Endothelial cell of umbilical vein (primary cell): ENCODE measurements around the gene CHMP6. TPM values are rescaled to one million over a fixed set of nuclear protein-coding genes. Genes with fewer than 3 reads are reported as not detected.

Experiments used
- BruUV-seq: library from RNA; stranded (reverse); fragments of 400-500 nt; replicated peaks from 2 replicates; lab custom pipeline; 2021; lab: Mats Ljungman, UMichigan
- CTCF ChIA-PET: fragments of 300-600, 350-600 bp; sonication (Branson Sonifier 250); formaldehyde crosslinking; loops from one replicate; lab custom pipeline; 2021; ENCODE audit warnings: antibody characterized with exemption, inconsistent platforms; lab: Charles Lee
- POLR2A ChIA-PET: fragments of 300-600, 350-600 bp; sonication (Branson Sonifier 250); formaldehyde crosslinking; loops from one replicate; lab custom pipeline; 2021; ENCODE audit warnings: antibody characterized with exemption, inconsistent platforms; lab: Charles Lee
- DNase-seq: peaks from one replicate; pipeline ENCODE4 v3.0.0-alpha.2; 2011; ENCODE audit warnings: low read depth, low spot score
- FAIRE-seq: peaks from 2 replicates; lab custom pipeline; 2011; peaks lifted over from hg19 to GRCh38; lab: Jason Lieb, UNC
- H2AFZ ChIP-seq: 2 replicates; pipeline ENCODE4 v1.6.0; 2012; ENCODE audit warnings: low read depth, low read length, control low read depth, inconsistent platforms
- H3K27ac ChIP-seq: 2 replicates; pipeline ENCODE4 v1.5.1; 2011; ENCODE audit warnings: low read depth, mild to moderate bottlenecking, control low read depth, low read length, moderate library complexity; ENCODE audit not compliant: insufficient read depth
- H3K27me3 ChIP-seq, 2 experiments: 2 replicates each; pipeline versions ENCODE4 v1.6.0 to v1.6.1; 2011; ENCODE audit warnings: low read length in 2 of 2, mixed read lengths in 1 of 2; ENCODE audit not compliant: control insufficient read depth in 2 of 2, insufficient read depth in 2 of 2
- H3K36me3 ChIP-seq, 2 experiments: 2 replicates in 1 of 2; 3 replicates in 1 of 2; pipeline ENCODE4 v1.5.1; 2011; ENCODE audit warnings: low read length in 2 of 2, mild to moderate bottlenecking in 1 of 2, moderate library complexity in 1 of 2; ENCODE audit not compliant: control insufficient read depth in 2 of 2, insufficient read depth in 2 of 2; ENCODE audit errors: extremely low read depth in 1 of 2
- H3K4me1 ChIP-seq: 3 replicates; pipeline ENCODE4 v1.5.1; 2011; ENCODE audit warnings: mild to moderate bottlenecking, low read length; ENCODE audit not compliant: control insufficient read depth, insufficient read depth; ENCODE audit errors: extremely low read depth
- H3K4me2 ChIP-seq: 2 replicates; pipeline ENCODE4 v1.6.1; 2011; ENCODE audit warnings: low read length, control low read depth, mixed read lengths; ENCODE audit not compliant: insufficient read depth
- H3K4me3 ChIP-seq, 3 experiments: fragments of 200-600 bp in 1 of 3; sonication (generic), shearing (Covaris generic) in 1 of 3; replicated peaks in 1 of 3; 2 replicates each; pipeline ENCODE4 v1.5.1; 2011 to 2016; ENCODE audit warnings: control low read depth in 3 of 3, low read length in 3 of 3, mild to moderate bottlenecking in 2 of 3, inconsistent platforms in 1 of 3, low read depth in 1 of 3, moderate library complexity in 1 of 3; ENCODE audit not compliant: insufficient read depth in 1 of 3
- H3K79me2 ChIP-seq: 2 replicates; pipeline ENCODE4 v1.6.0; 2012; ENCODE audit warnings: low read length, inconsistent platforms; ENCODE audit not compliant: control insufficient read depth, insufficient read depth
- H3K9ac ChIP-seq: replicated peaks from 2 replicates; pipeline ENCODE3; 2011; ENCODE audit warnings: low read length, control low read depth; ENCODE audit not compliant: insufficient read depth; ENCODE audit errors: extremely low read depth
- H3K9me1 ChIP-seq: replicated peaks from 3 replicates; pipeline ENCODE4 v1.6.0; 2011; ENCODE audit warnings: mild to moderate bottlenecking, low read length; ENCODE audit not compliant: control insufficient read depth, insufficient read depth; ENCODE audit errors: extremely low read depth
- H3K9me3 ChIP-seq: replicated peaks from 2 replicates; pipeline ENCODE4 v1.5.1; 2012; ENCODE audit warnings: low read length, inconsistent platforms; ENCODE audit not compliant: control insufficient read depth, insufficient read depth
- H4K20me1 ChIP-seq: replicated peaks from 2 replicates; pipeline ENCODE3; 2011; ENCODE audit warnings: mild to moderate bottlenecking, low read length; ENCODE audit not compliant: control insufficient read depth, insufficient read depth; ENCODE audit errors: extremely low read depth
- CTCF ChIP-seq, 2 donors: IDR thresholded peaks; 1 replicate in 1 of 2; 2 replicates in 1 of 2; pipeline ENCODE4 v1.5.1; 2011; ENCODE audit warnings: low read length in 2 of 2, mild to moderate bottlenecking in 2 of 2, moderate library complexity in 2 of 2, control low read depth in 1 of 2, inconsistent platforms in 1 of 2, low read depth in 1 of 2; ENCODE audit not compliant: insufficient read depth in 1 of 2; ENCODE audit errors: extremely low read depth in 1 of 2
- EZH2 ChIP-seq: IDR thresholded peaks from 2 replicates; pipeline ENCODE4 v1.6.1; 2012; ENCODE audit warnings: borderline replicate concordance, low read depth, mild to moderate bottlenecking, moderate library complexity, low read length, inconsistent platforms; ENCODE audit not compliant: severe bottlenecking
- FOS ChIP-seq: IDR thresholded peaks from 2 replicates; pipeline ENCODE4 v1.6.1; 2011; ENCODE audit warnings: mild to moderate bottlenecking, low read length, moderate library complexity, borderline replicate concordance; ENCODE audit not compliant: insufficient read depth
- GATA2 ChIP-seq: IDR thresholded peaks from 2 replicates; pipeline ENCODE4 v1.7.0; 2011; ENCODE audit warnings: low read depth, mild to moderate bottlenecking, moderate library complexity, mixed read lengths, low read length; ENCODE audit not compliant: insufficient read length, insufficient read depth
- JUN ChIP-seq: IDR thresholded peaks from 2 replicates; pipeline ENCODE4 v1.6.1; 2011; ENCODE audit warnings: borderline replicate concordance, low read depth; ENCODE audit not compliant: insufficient read length, insufficient read depth
- MAX ChIP-seq: IDR thresholded peaks from 2 replicates; pipeline ENCODE4 v1.6.1; 2011; ENCODE audit not compliant: insufficient read depth, insufficient read length
- MYC ChIP-seq: IDR thresholded peaks from one replicate; pipeline ENCODE4 v1.6.1; 2011; ENCODE audit warnings: mild to moderate bottlenecking, low read depth, low read length
- POLR2A ChIP-seq: IDR thresholded peaks from 2 replicates; pipeline ENCODE4 v1.6.1; 2012; ENCODE audit warnings: low read depth, mild to moderate bottlenecking, control low read depth, low read length
- POLR2AphosphoS5 ChIP-seq: IDR thresholded peaks from 2 replicates; pipeline ENCODE4 v1.6.1; 2012; ENCODE audit warnings: low read depth, mild to moderate bottlenecking, control low read depth, low read length, moderate library complexity; ENCODE audit not compliant: insufficient read depth
- dilution Hi-C: fragments of 300-500 bp; cut with MboI; formaldehyde crosslinking; loops from one replicate; pipeline ENCODE4 v1.15.0; 2019; ENCODE audit warnings: low sequenced_read_pairs; ENCODE audit not compliant: extremely low pct_ligation_motif_present
- intact Hi-C: fragments of 100-400 bp; cut with micrococcal nuclease; formaldehyde crosslinking; loops from one replicate; pipeline ENCODE4 v1.10.0; 2022
- polyA plus RNA-seq, 4 experiments: library from polyadenylated mRNA; depleted of rRNA in 3 of 4; stranded (reverse) in 3 of 4; unstranded in 1 of 4; fragments of >200 nt; gene quantifications; 2 replicates each; pipeline versions ENCODE4 v1.2.1 to v1.2.3, GENCODE V29; 2011 to 2012; ENCODE audit warnings: missing spikeins in 1 of 4
- total RNA-seq: library from RNA; stranded (reverse); gene quantifications from 2 replicates; pipeline ENCODE4 v1.2.3, GENCODE V29; 2021

CHMP6 gene
- total and polyA plus RNA-seq, 2 donors (not counting 3 experiments of a cell fraction or from before 2014, with no cell fraction given), result 42.5 to 48.5 TPM

DNA sequence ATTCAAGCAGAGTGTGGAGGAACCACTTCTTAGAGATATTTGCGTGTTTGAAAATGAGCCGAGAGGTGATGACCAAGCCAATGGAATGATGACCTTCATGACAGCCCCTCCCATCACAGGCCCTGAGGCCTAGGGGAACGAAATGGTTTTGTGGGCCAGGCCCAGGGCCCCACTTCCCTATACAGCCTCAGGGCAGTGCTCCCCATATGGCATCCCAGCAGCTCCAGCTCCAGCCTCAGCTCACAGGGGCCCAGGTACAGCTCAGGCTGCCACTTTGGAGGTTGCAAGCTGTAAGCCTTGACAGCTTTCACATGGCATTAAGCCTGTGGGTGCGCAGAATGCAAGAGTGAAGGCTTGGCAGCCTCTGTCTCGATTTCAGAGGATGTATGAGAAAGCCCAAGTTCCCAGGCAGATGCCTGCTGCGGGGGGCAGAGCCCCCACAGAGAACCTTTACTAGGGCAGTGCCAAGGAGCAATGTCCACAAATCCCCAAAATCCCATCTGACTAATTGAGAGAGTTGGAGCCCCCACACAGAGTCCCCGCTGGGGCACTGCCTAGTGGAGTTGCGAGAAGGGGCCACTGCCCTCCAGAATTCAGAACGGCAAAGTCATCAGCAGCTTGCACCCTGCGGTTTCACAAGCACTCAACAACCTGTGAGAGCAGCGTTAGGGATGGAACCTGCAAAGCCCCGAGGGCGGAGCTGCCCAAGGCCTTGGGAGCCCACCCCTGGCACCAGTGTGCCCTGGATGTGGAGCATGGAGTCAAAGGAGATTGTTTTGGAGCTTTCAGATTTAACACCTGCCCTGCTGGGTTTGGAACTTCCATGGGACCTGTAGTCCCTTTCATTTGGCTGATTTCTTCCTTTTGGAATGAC, 21.2 kb downstream of the CHMP6 start:
- H2AFZ ChIP-seq, result no peak overlapping the region
- intact Hi-C loops (no loop called here), dilution Hi-C loops (no loop called here)
- peaks cover 2 to 5% of the 10 kb centered on the region in 2 experiments for H3K27me3 ChIP-seq
- ChIA-PET CTCF (interaction anchor here (1.0 to 2.1 kb wide), 2 partner anchors 11 to 89 kb away, joined by 3 to 10 read pairs; no protein-coding TSS in a partner anchor), POLR2A (interaction anchor here (0.5 kb wide), 1 partner anchor 78 kb away, joined by 3 read pairs; no protein-coding TSS in a partner anchor)
- FAIRE-seq, result no peak
- no peak for TF ChIP-seq CTCF (IDR thresholded peaks at IDR 0.05; ENCODE audit: extremely low read depth in 1 of 2, insufficient read depth in 1 of 2, low read depth in 1 of 2, low read length in 2 of 2)
- no peak for TF ChIP-seq JUN
- no peak for TF ChIP-seq FOS
- TF ChIP-seq GATA2, result no peak
- no peak for TF ChIP-seq POLR2A
- no peak for TF ChIP-seq MAX
- no peak for TF ChIP-seq MYC
- no peak for TF ChIP-seq POLR2AphosphoS5
- no peak for TF ChIP-seq EZH2
- H3K9me3 ChIP-seq, result no peaks in the 10 kb centered on the region
- no peak for DNase-seq
- no peaks in the 10 kb centered on the region for H3K9me1 ChIP-seq
- no peak overlapping the region for H3K4me3 ChIP-seq
- no peaks in the 10 kb centered on the region for H3K36me3 ChIP-seq
- no peak overlapping the region for H3K9ac ChIP-seq
- no TSS peak for BruUV-seq
- no peaks in the 10 kb centered on the region for H4K20me1 ChIP-seq
- H3K79me2 ChIP-seq, result no peaks in the 10 kb centered on the region
- H3K4me1 ChIP-seq, result peaks cover under 1% of the 10 kb centered on the region
- no peak overlapping the region for H3K4me2 ChIP-seq
- H3K27ac ChIP-seq, result no peak overlapping the region
